GM23248 (cell line): ENCODE data around the gene POLL. TPM values are rescaled to one million over a fixed set of nuclear protein-coding genes. Genes with fewer than 3 reads are reported as not detected.

Experiments
- DNase-seq: peaks from one replicate; pipeline ENCODE4 v3.0.0-alpha.2; 2015
- H2AFZ ChIP-seq: fragments of 200-600 bp; sonication (generic); 2 replicates; pipeline ENCODE4 v1.6.1; 2016; ENCODE audit warnings: antibody characterized with exemption
- H3F3A ChIP-seq: fragments of 200-600 bp; sonication (generic); 2 replicates; pipeline ENCODE4 v1.6.1; 2016; ENCODE audit warnings: mild to moderate bottlenecking, antibody characterized with exemption, mixed run types; ENCODE audit not compliant: insufficient read depth
- H3K27ac ChIP-seq: fragments of 200-600 bp; sonication (generic); 2 replicates; pipeline ENCODE4 v1.5.1; 2016; ENCODE audit warnings: mild to moderate bottlenecking
- H3K27me3 ChIP-seq: fragments of 200-600 bp; sonication (generic); replicated peaks from 2 replicates; pipeline ENCODE4 v1.6.1; 2016; ENCODE audit warnings: mild to moderate bottlenecking; ENCODE audit not compliant: insufficient read depth
- H3K36me3 ChIP-seq: fragments of 200-600 bp; sonication (generic); 2 replicates; pipeline ENCODE4 v1.6.1; 2016; ENCODE audit warnings: low read depth, mild to moderate bottlenecking
- H3K4me1 ChIP-seq: fragments of 200-600 bp; sonication (generic); 2 replicates; pipeline ENCODE4 v1.6.1; 2016; ENCODE audit warnings: mild to moderate bottlenecking; ENCODE audit not compliant: insufficient read depth
- H3K4me2 ChIP-seq: fragments of 200-600 bp; sonication (generic); one replicate; pipeline ENCODE4 v1.6.1; 2016; ENCODE audit warnings: mild to moderate bottlenecking; ENCODE audit not compliant: unreplicated experiment
- H3K4me3 ChIP-seq: fragments of 200-600 bp; sonication (generic); 2 replicates; pipeline ENCODE4 v1.5.1; 2016; ENCODE audit warnings: mild to moderate bottlenecking
- H3K79me2 ChIP-seq: fragments of 200-600 bp; sonication (generic); 2 replicates; pipeline ENCODE4 v1.6.1; 2016; ENCODE audit warnings: mild to moderate bottlenecking; ENCODE audit not compliant: insufficient read depth
- H3K9ac ChIP-seq: fragments of 200-600 bp; sonication (generic); 2 replicates; pipeline ENCODE4 v1.6.1; 2016; ENCODE audit warnings: mild to moderate bottlenecking
- H3K9me2 ChIP-seq: fragments of 200-600 bp; sonication (generic); 2 replicates; pipeline ENCODE4 v1.6.1; 2016; ENCODE audit warnings: mixed run types, mild to moderate bottlenecking, moderate library complexity; ENCODE audit not compliant: insufficient read depth
- H3K9me3 ChIP-seq: fragments of 200-600 bp; sonication (generic); one replicate; pipeline ENCODE4 v1.6.1; 2017; ENCODE audit warnings: low read depth
- H4K20me1 ChIP-seq: fragments of 200-600 bp; sonication (generic); 2 replicates; pipeline ENCODE4 v1.6.0; 2016; ENCODE audit not compliant: insufficient read depth
- EZH2 ChIP-seq: fragments of 200-600 bp; sonication (generic); IDR thresholded peaks from 2 replicates; pipeline ENCODE4 v1.6.1; 2018; ENCODE audit warnings: antibody characterized with exemption, mild to moderate bottlenecking; ENCODE audit not compliant: insufficient read depth, poor library complexity, severe bottlenecking
- EZH2phosphoT487 ChIP-seq: fragments of 200-600 bp; sonication (generic); IDR thresholded peaks from 2 replicates; pipeline ENCODE4 v1.6.1; 2018; ENCODE audit warnings: antibody characterized with exemption, moderate library complexity, mild to moderate bottlenecking, low read depth; ENCODE audit not compliant: insufficient read depth
- WGBS, 2 experiments: methylation state at CpG; one replicate each; pipeline ENCODE4 v1.1.6; 2015 to 2017; ENCODE audit warnings: low lambda C conversion rate in 2 of 2, low coverage in 1 of 2; ENCODE audit errors: missing lambda C conversion rate in 2 of 2; 5-methylcytosine and 5-hydroxymethylcytosine counted together
- in situ Hi-C: fragments of 300-500 bp; cut with MboI; formaldehyde crosslinking; loops from 2 replicates; pipeline ENCODE4 v1.15.0; 2020
- polyA plus RNA-seq: library from polyadenylated mRNA; unstranded; fragments of >200 nt; fragmentation: Nextera tagmentation; extraction: Ambion mirVana; gene quantifications from 2 replicates; pipeline ENCODE4 v1.2.1, GENCODE V29; 2016
- total RNA-seq: library from RNA; depleted of rRNA; stranded (reverse); fragments of >200 nt; shearing (Covaris generic); gene quantifications from 2 replicates; pipeline ENCODE4 v1.2.3, GENCODE V29; 2014

The POLL gene
- total and polyA plus RNA-seq, 2 experiments from 2014 or later, result 12.1 to 13.1 TPM

DNA sequence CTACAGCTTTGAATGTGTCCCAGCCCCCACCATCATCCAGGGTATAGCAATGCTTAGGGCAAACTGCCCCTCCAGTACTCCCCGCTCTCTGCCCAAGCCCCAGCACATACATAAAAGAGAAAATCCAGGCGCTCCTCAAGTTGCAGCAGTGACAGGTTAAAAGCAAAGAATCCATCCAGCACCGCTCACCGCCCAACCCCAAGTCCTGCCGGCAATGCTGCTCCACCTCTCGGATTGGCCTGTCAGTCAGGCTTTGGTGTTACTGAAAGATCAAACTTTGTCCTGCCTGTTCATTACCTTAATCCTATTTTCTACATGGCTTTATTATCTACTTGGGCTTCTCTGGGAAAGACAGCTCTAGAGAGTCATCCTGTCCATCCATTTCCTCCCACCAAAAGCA, 31.9 kb upstream of the POLL start:
- Histone ChIP-seq H3F3A (no peaks in the 10 kb centered on the region), H2AFZ (no peak overlapping the region), H4K20me1 (no peaks in the 10 kb centered on the region), H3K79me2 (no peaks in the 10 kb centered on the region), H3K4me2 (no peak overlapping the region), H3K9me3 (no peaks in the 10 kb centered on the region), H3K36me3 (peaks cover 14% of the 10 kb centered on the region; the same call in 1 of the 2 replicates), H3K4me1 (no peaks in the 10 kb centered on the region), H3K4me3 (no peak overlapping the region), H3K27ac (no peak overlapping the region), H3K27me3 (no peaks in the 10 kb centered on the region), H3K9me2 (no peaks in the 10 kb centered on the region), H3K9ac (no peak overlapping the region)
- TF ChIP-seq EZH2 (no peak), EZH2phosphoT487 (no peak)
- in situ Hi-C loops, result no loop called here
- WGBS, 2 experiments, result 97% methylated on average over 6 of the region's 6 CpGs
- DNase-seq, result no peak

DNA sequence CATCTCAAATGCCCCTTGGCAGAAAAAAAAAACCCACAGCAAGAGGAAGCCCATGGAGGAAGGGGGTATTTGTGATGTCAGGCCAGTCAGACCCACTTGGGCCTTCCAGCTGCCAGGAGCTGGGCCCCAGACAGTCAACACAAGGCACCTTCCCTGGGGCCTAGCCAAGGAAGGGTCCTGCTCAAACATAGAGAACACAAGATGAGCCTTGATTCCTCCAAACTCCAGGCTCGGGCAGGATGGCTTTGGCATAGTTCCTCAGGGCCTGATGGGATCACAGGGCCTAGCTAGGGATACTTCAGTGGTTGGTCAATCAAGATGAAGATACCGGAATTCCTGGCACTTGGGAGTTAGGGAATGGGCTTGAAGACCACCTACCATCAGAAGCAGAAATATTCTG, 30.8 kb upstream of the POLL start:
- Histone ChIP-seq H4K20me1 (no peaks in the 10 kb centered on the region), H3K4me1 (no peaks in the 10 kb centered on the region), H3K27ac (no peak overlapping the region), H3K4me3 (no peak overlapping the region), H3K4me2 (no peak overlapping the region), H3K27me3 (no peaks in the 10 kb centered on the region), H3K9me3 (no peaks in the 10 kb centered on the region), H3K9ac (no peak overlapping the region), H3K36me3 (peaks cover 8% of the 10 kb centered on the region; the same call in 1 of the 2 replicates), H3F3A (no peaks in the 10 kb centered on the region), H2AFZ (no peak overlapping the region), H3K9me2 (no peaks in the 10 kb centered on the region), H3K79me2 (no peaks in the 10 kb centered on the region)
- TF ChIP-seq EZH2phosphoT487 (no peak), EZH2 (no peak)
- in situ Hi-C loops, result no loop called here
- WGBS, 2 experiments, result 89 to 100% methylated on average over 2 of the region's 2 CpGs
- DNase-seq, result no peak

DNA sequence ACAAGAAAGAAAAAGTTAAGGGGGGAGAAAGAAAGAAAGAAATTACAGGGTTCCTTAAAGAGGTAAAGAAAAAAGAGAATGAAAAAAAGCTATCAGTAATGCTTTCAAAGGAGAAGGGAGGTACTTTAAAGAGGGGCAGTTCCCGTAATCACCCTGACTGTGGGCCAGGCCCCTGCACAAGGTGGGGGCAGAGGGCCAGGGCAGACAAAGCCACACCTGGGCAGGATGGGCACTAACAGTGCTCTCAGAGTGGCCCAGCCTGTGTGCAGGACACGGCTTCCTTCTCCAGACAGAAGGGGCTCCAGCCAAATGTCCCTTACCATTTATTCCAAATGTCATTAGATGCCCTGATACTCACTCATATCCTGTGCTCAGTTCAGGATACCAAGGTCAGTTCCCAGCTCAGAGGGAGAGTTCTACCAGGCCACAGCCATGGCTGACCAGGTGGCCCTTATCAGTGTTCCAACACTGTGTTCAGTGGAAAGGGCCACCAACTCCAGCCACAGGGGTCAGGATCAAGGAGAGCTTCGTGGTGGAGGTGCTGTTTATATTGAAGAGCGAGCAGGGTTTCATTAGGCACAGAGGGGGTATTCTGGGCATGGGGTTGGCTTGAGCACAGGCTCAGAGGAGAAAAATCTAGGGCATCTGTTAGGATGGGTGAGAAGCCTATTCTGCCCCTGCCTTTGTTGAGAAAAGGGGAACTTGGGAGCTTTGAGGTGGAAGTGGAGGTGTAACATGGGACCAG, 29.9 kb upstream of the POLL start:
- Histone ChIP-seq H3K9me2 (no peaks in the 10 kb centered on the region), H3K4me3 (no peak overlapping the region), H3K27ac (no peak overlapping the region), H3K27me3 (no peaks in the 10 kb centered on the region), H3K4me1 (no peaks in the 10 kb centered on the region), H2AFZ (no peak overlapping the region), H3K36me3 (peaks cover 2% of the 10 kb centered on the region; the same call in 1 of the 2 replicates), H3F3A (no peaks in the 10 kb centered on the region), H3K9me3 (no peaks in the 10 kb centered on the region), H3K79me2 (no peaks in the 10 kb centered on the region), H3K9ac (no peak overlapping the region), H3K4me2 (no peak overlapping the region), H4K20me1 (no peaks in the 10 kb centered on the region)
- no peak for TF ChIP-seq EZH2
- TF ChIP-seq EZH2phosphoT487, result no peak
- DNase-seq, result no peak
- in situ Hi-C loops, result no loop called here
- WGBS, 2 experiments, result 85 to 87% methylated on average over 4 of the region's 4 CpGs

DNA sequence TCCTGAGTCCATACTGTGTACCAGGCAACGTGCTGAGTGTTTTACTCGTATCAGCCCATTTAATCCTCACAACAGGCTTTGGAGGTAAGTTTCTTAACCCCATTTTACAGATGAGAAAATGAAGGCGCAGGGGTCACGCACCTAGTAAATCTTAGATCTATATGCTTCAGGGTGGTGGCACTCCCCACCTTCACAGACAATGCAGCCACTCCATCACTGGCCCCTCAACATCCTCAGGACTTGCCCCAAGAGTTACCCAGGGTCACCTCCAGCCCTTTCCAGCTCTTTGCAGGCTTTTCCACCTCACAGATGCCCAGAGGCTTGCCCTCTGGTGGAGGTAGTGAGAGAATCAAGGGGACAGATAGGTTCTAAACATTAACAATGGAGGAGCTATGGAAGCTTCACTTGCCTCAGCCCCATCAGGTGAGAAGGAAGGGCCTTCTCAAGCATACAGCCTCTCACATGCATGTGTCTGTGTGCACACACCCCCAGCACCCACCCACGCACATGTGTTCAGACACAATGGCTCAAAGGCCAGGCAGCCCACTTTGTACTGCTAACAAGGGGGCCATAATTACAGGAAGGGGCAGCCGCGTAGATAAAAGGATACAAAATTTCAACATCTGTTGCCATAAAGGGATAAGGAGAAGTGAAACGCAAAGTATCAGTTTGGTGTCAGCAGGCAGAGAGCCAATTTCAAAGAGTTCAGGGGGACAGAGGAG, 29.2 kb upstream of the POLL start:
- 85 to 89% methylated on average over 8 of the region's 8 CpGs for WGBS, 2 experiments
- H3K9ac ChIP-seq, result no peak overlapping the region
- TF ChIP-seq EZH2phosphoT487, result no peak
- TF ChIP-seq EZH2, result no peak
- no peaks in the 10 kb centered on the region for H3K9me2 ChIP-seq
- H3F3A ChIP-seq, result no peaks in the 10 kb centered on the region
- H3K9me3 ChIP-seq, result no peaks in the 10 kb centered on the region
- no peak overlapping the region for H2AFZ ChIP-seq
- H3K4me1 ChIP-seq, result no peaks in the 10 kb centered on the region
- H3K27ac ChIP-seq, result no peak overlapping the region
- no peak overlapping the region for H3K4me2 ChIP-seq
- H3K79me2 ChIP-seq, result no peaks in the 10 kb centered on the region
- H4K20me1 ChIP-seq, result no peaks in the 10 kb centered on the region
- no peaks in the 10 kb centered on the region for H3K36me3 ChIP-seq
- no peak for DNase-seq
- in situ Hi-C loops, result no loop called here
- H3K4me3 ChIP-seq, result no peak overlapping the region
- no peaks in the 10 kb centered on the region for H3K27me3 ChIP-seq
